Measurements from ENCODE around the gene FAM76A.
A peak's percentile ranks its signal among the peaks of the same experiment; 100 is the strongest.

FAM76A gene

DNA sequence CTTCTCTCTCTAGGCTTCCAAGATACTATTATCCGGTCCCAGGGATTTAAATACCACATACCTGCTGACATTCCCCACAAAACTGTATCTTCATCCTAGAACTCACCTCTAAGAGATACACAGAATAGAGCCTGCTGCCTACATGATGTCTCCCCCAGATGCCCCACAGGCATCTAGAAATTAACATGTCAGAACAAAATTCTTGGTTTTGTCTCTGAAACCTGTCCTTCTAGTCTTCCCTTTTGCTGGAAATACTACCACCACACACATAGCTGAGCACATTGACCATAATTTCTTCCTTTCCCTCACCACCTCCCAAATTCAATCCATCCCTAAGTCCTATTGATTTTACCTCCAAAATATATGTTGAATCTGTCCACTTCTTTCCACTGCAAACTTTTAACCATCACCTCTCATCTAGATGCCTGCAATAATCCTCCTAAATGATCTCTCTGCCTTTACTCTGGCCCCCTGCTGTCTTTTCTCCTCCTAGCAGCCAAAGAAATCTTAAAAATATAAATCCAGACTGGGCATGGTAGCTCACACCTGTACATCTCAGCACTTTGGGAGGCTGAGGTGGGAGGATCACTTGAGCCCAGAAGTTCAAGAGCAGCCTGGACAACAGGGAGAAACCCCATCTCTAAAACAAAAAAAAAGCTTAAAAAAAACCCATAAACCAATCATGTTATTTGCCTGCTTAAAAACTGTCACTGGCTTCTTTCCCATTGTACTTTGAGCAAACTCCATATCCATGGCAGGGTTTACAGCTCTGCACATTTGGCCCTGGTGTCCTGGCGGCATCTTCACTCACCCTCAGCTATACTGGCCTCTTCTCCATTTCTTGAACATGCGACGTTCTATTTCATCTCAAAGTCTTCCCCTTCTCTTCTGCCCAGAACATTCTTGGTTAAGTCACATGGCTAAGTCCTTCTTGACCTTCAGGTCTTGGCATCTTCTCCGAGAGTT, 6.2 kb upstream of the FAM76A start:
- DNase-seq (ENCODE audit: insufficient read length, low spot score) (no peak), FAIRE-seq (no peak)
- TF ChIP-seq SPI1 (IDR thresholded peaks at IDR 0.05; ENCODE audit: low read depth, low read length) (no peak), POLR2A (IDR thresholded peaks at IDR 0.05; ENCODE audit: low read depth, low read length) (no peak), PAX5 (IDR thresholded peaks at IDR 0.05; ENCODE audit: insufficient read depth, low read length, severe bottlenecking) (no peak), POLR2AphosphoS5 (IDR thresholded peaks at IDR 0.05; ENCODE audit: low read depth, low read length) (no peak), TAF1 (IDR thresholded peaks at IDR 0.05; ENCODE audit: low read depth, low read length) (no peak), POU2F2 (IDR thresholded peaks at IDR 0.05; ENCODE audit: low read depth, low read length) (no peak)

DNA sequence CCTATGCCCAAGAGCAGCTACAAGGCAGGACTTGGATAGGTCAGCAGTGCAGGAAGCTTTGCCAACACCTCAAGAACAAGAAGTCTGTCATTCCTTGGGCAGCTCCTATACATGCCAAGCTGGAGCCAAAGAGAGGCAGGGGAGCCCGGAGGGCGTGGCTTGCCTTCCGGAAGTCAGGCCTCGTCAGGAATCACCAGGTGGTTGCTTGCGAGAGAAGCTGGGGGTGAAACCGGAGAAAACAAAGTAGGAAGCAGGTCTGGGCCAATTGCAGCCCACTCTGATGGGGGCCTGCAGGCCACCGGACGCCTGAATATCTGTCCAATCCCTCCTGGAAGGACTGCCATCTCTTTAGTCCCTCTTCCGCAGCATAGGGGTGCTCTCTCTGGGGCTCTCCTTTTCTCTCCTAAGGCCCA, 794 bp upstream of the FAM76A start:
- DNase-seq (ENCODE audit: insufficient read length, low spot score): no peak
- TF ChIP-seq POLR2A (IDR thresholded peaks at IDR 0.05; ENCODE audit: low read depth, low read length): no peak
- FAIRE-seq: no peak

GRCh38 chr1:27726173-27727044, 648 bp downstream of the FAM76A start:
- DNase-seq (ENCODE audit: insufficient read length, low spot score): peak; percentile 56
- TF ChIP-seq PAX5 (IDR thresholded peaks at IDR 0.05; ENCODE audit: insufficient read depth, low read length, severe bottlenecking): no peak
- no peak for TF ChIP-seq POLR2A (IDR thresholded peaks at IDR 0.05; ENCODE audit: low read depth, low read length)
- no peak for TF ChIP-seq POLR2AphosphoS5 (IDR thresholded peaks at IDR 0.05; ENCODE audit: low read depth, low read length)
- TF ChIP-seq TAF1 (IDR thresholded peaks at IDR 0.05; ENCODE audit: low read depth, low read length): no peak
- no peak for TF ChIP-seq POU2F2 (IDR thresholded peaks at IDR 0.05; ENCODE audit: low read depth, low read length)
- TF ChIP-seq SPI1 (IDR thresholded peaks at IDR 0.05; ENCODE audit: low read depth, low read length): no peak
- no peak for FAIRE-seq

DNA sequence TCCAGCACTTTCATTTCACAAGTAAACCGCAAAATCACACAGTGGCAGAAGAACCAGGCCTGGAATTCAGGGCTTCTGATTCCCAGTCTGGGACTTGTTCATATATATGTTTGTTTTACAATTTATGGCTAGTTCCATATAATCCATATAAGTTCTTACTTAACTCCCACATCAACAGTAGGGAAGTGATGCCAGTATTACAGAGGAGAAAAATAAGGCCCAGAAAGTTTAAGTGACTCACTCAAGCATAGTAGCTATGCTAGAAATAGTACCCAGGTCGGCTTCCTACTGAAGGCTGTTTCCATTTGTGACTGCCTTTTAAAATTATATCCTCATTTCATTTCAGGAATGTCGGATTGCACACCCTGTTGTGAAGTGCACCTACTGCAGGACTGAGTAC, 1.4 kb downstream of the FAM76A start:
- FAIRE-seq (no peak), DNase-seq (ENCODE audit: insufficient read length, low spot score) (no peak)
- TF ChIP-seq PAX5 (IDR thresholded peaks at IDR 0.05; ENCODE audit: insufficient read depth, low read length, severe bottlenecking) (no peak), POLR2A (IDR thresholded peaks at IDR 0.05; ENCODE audit: low read depth, low read length) (no peak), POU2F2 (IDR thresholded peaks at IDR 0.05; ENCODE audit: low read depth, low read length) (no peak), POLR2AphosphoS5 (IDR thresholded peaks at IDR 0.05; ENCODE audit: low read depth, low read length) (no peak), SPI1 (IDR thresholded peaks at IDR 0.05; ENCODE audit: low read depth, low read length) (no peak), TAF1 (IDR thresholded peaks at IDR 0.05; ENCODE audit: low read depth, low read length) (no peak)

DNA sequence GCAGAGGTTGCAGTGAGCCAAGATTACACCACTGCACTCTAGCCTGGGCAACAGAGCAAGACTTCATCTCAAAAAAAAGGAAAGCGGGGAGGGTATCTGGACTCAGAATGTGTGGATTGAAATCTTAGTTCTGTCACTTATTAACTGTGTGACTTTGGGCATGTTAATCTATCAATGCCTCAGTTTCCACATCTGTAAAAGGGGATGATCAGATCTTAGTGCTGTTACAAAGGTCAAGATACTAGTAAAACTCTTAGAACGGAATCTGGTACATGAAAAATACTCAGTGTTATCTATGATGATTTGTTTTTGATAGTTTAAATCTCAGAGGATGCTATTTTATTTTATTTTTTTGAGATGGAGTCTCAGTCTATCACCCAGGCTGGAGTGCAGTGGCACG, 10.5 kb downstream of the FAM76A start:
- DNase-seq (ENCODE audit: insufficient read length, low spot score) (no peak), FAIRE-seq (no peak)
- TF ChIP-seq POU2F2 (IDR thresholded peaks at IDR 0.05; ENCODE audit: low read depth, low read length) (no peak), PAX5 (IDR thresholded peaks at IDR 0.05; ENCODE audit: insufficient read depth, low read length, severe bottlenecking) (no peak), TAF1 (IDR thresholded peaks at IDR 0.05; ENCODE audit: low read depth, low read length) (no peak), SPI1 (IDR thresholded peaks at IDR 0.05; ENCODE audit: low read depth, low read length) (no peak), POLR2AphosphoS5 (IDR thresholded peaks at IDR 0.05; ENCODE audit: low read depth, low read length) (no peak)

DNA sequence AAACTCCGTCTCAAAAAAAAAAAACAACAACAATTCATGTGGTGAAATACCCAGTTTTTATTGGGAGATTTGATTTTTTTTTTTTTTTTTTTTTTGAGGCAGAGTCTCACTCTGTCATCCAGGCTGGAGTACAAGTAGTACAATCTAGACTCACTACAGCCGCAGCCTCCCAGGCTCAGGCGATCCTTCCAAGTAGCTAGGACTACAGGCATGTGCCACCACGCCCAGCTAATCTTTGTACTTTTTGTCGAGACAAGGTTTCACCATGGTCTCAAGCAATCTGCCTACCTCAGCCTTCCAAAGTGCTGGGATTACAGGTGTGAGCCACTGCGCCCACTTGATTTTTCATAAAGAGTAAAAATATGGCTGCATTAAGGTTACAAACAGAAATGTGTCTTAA, 15.4 kb downstream of the FAM76A start:
- DNase-seq (ENCODE audit: insufficient read length, low spot score) (no peak), FAIRE-seq (no peak)
- no peak for TF ChIP-seq SPI1 (IDR thresholded peaks at IDR 0.05; ENCODE audit: low read depth, low read length)

DNA sequence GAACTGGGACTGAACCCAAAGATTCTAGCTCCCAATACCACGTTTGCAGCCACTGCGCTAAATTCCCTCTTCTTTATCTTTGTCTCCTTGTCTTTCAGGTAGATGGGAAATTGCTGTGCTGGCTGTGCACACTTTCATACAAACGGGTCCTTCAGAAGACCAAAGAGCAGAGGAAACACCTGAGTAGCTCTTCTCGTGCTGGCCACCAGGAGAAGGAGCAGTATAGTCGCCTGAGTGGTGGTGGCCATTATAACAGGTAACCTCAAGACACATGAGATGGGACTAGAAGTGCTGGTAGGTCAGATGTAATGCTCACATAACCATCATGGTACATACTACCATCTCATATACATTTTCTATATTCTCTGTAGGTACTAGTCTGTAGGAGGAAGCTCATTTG, 18.8 kb downstream of the FAM76A start:
- FAIRE-seq: no peak
- DNase-seq (ENCODE audit: insufficient read length, low spot score): no peak
- TF ChIP-seq POLR2AphosphoS5 (IDR thresholded peaks at IDR 0.05; ENCODE audit: low read depth, low read length) (no peak), SPI1 (IDR thresholded peaks at IDR 0.05; ENCODE audit: low read depth, low read length) (no peak), POLR2A (IDR thresholded peaks at IDR 0.05; ENCODE audit: low read depth, low read length) (no peak), POU2F2 (IDR thresholded peaks at IDR 0.05; ENCODE audit: low read depth, low read length) (no peak), TAF1 (IDR thresholded peaks at IDR 0.05; ENCODE audit: low read depth, low read length) (no peak), PAX5 (IDR thresholded peaks at IDR 0.05; ENCODE audit: insufficient read depth, low read length, severe bottlenecking) (no peak)

- DNase-seq (ENCODE audit: insufficient read length, low spot score) (no peak), FAIRE-seq (no peak)
- TF ChIP-seq POLR2AphosphoS5 (IDR thresholded peaks at IDR 0.05; ENCODE audit: low read depth, low read length): no peak
- no peak for TF ChIP-seq SPI1 (IDR thresholded peaks at IDR 0.05; ENCODE audit: low read depth, low read length)
- no peak for TF ChIP-seq POU2F2 (IDR thresholded peaks at IDR 0.05; ENCODE audit: low read depth, low read length)
- TF ChIP-seq PAX5 (IDR thresholded peaks at IDR 0.05; ENCODE audit: insufficient read depth, low read length, severe bottlenecking): no peak
- no peak for TF ChIP-seq TAF1 (IDR thresholded peaks at IDR 0.05; ENCODE audit: low read depth, low read length)
- TF ChIP-seq POLR2A (IDR thresholded peaks at IDR 0.05; ENCODE audit: low read depth, low read length): no peak
Measured at GRCh38 chr1:27745466-27745865, 19.7 kb downstream of the FAM76A start.

GRCh38 chr1:27752360-27752759, 26.6 kb downstream of the FAM76A start:
- no peak for FAIRE-seq
- TF ChIP-seq POU2F2 (IDR thresholded peaks at IDR 0.05; ENCODE audit: low read depth, low read length) (no peak), POLR2AphosphoS5 (IDR thresholded peaks at IDR 0.05; ENCODE audit: low read depth, low read length) (no peak), POLR2A (IDR thresholded peaks at IDR 0.05; ENCODE audit: low read depth, low read length) (no peak), PAX5 (IDR thresholded peaks at IDR 0.05; ENCODE audit: insufficient read depth, low read length, severe bottlenecking) (no peak)
- no peak for DNase-seq (ENCODE audit: insufficient read length, low spot score)

All from GM12891 (cell line).